NCI-H460 (cell line): ENCODE measurements around the gene BAZ2A. TPM values are rescaled to one million over a fixed set of nuclear protein-coding genes. Genes with fewer than 3 reads are reported as not detected.
"Not testable (repeated sequence)": the region's sequence is repeated elsewhere in the genome, so short reads cannot be mapped to it uniquely, and the experiment has no call there.

Experiments used
- DNase-seq: peaks from one replicate; pipeline ENCODE4 v3.0.0-alpha.2; 2016; ENCODE audit warnings: low read depth; ENCODE audit errors: extremely low read depth
- total RNA-seq: library from RNA; depleted of rRNA; stranded (reverse); fragments of >200 nt; shearing (Covaris generic); gene quantifications from 2 replicates; pipeline ENCODE4 v1.2.3, GENCODE V29; 2014

The BAZ2A gene
- total RNA-seq, 1 experiment from 2014 or later = 32.4 TPM

GRCh38 chr12:56599797-56600196, 30.3 kb downstream of the BAZ2A start:
- DNase-seq = no peak

- no peak for DNase-seq
These were observed 31.1 kb downstream of the BAZ2A start for GRCh38 chr12:56599041-56599440.

- no peak for DNase-seq
These were observed 33.3 kb downstream of the BAZ2A start for GRCh38 chr12:56596815-56597214.

- peak; percentile 62 for DNase-seq
These were observed 36.1 kb downstream of the BAZ2A start for GRCh38 chr12:56593909-56594621.

- DNase-seq = no peak
These were observed 38.2 kb downstream of the BAZ2A start for GRCh38 chr12:56591961-56592360.

GRCh38 chr12:56591126-56591525, 39.0 kb downstream of the BAZ2A start:
- no peak for DNase-seq

- peak; percentile 26 for DNase-seq
These were observed 39.8 kb downstream of the BAZ2A start for GRCh38 chr12:56590237-56590830.

GRCh38 chr12:56589783-56590182, 40.3 kb downstream of the BAZ2A start:
- no peak for DNase-seq

GRCh38 chr12:56585098-56585497, 45.0 kb downstream of the BAZ2A start:
- no peak for DNase-seq

- DNase-seq = no peak
These were observed 48.5 kb downstream of the BAZ2A start for GRCh38 chr12:56581418-56582145.

- no peak for DNase-seq
These were observed 51.1 kb downstream of the BAZ2A start for GRCh38 chr12:56578983-56579546.

GRCh38 chr12:56577248-56577647, 52.9 kb downstream of the BAZ2A start:
- DNase-seq = not testable (repeated sequence)

GRCh38 chr12:56574210-56574609, 55.9 kb downstream of the BAZ2A start:
- DNase-seq = no peak

GRCh38 chr12:56572288-56572687, 57.8 kb downstream of the BAZ2A start:
- DNase-seq = no peak

GRCh38 chr12:56571121-56571520, 59.0 kb downstream of the BAZ2A start:
- no peak for DNase-seq

- no peak for DNase-seq
These were observed 62.0 kb downstream of the BAZ2A start for GRCh38 chr12:56568146-56568545.

- no peak for DNase-seq
These were observed 64.5 kb downstream of the BAZ2A start for GRCh38 chr12:56565510-56566101.

- no peak for DNase-seq
These were observed 79.1 kb downstream of the BAZ2A start for GRCh38 chr12:56551070-56551469.

GRCh38 chr12:56546680-56547079, 83.4 kb downstream of the BAZ2A start:
- DNase-seq = no peak
